ENCODE results near the gene MRPL4. TPM values are rescaled to one million over a fixed set of nuclear protein-coding genes. Genes with fewer than 3 reads are reported as not detected.

The MRPL4 gene
- total RNA-seq, 1 donor from 2014 or later, result 76.3 TPM

GRCh38 chr19:10286803-10287737 lies 35.1 kb downstream of the MRPL4 start, which contains the start of gene ICAM4:
ICAM4 (plus strand) TSS chr19:10286955; CDS start chr19:10287013, 58 bp downstream.
- intact Hi-C loops (cut with micrococcal nuclease), result loop anchor here (1.0 kb wide), 1 partner anchor 16 kb away; the partner anchor contains the start of gene ICAM1

GRCh38 chr19:10288662-10289166 lies 36.7 kb downstream of the MRPL4 start:
- intact Hi-C loops (cut with micrococcal nuclease), result no loop called here

GRCh38 chr19:10289167-10289835 lies 37.3 kb downstream of the MRPL4 start:
- intact Hi-C loops (cut with micrococcal nuclease), result no loop called here

DNA sequence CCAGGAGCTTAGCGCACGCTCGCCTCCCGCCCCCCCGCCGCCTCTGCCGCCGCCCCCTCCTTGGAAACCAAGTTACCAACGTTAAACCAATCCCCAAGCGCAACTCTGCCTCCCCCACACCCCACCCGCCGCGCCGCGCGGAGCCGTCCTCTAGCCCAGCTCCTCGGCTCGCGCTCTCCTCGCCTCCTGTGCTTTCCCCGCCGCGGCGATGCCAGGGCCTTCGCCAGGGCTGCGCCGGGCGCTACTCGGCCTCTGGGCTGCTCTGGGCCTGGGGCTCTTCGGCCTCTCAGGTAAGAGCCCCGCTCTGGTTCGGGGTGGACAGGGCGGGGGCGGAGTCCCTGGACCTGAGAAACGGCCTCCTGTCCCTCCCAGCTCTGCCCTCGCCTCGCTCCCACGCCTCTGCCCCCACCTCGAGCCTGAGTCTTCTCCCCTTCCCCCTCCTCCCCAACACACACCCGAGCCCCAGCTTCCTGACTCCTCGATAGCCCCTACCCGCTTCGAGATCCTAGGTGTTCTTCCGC lies 37.9 kb downstream of the MRPL4 start, which contains the start of gene ICAM5:
ICAM5 (plus strand) TSS at position 117 of the 521 bp plus-strand sequence; CDS start at position 209, 92 bp downstream.
- intact Hi-C loops (cut with micrococcal nuclease), result no loop called here

DNA sequence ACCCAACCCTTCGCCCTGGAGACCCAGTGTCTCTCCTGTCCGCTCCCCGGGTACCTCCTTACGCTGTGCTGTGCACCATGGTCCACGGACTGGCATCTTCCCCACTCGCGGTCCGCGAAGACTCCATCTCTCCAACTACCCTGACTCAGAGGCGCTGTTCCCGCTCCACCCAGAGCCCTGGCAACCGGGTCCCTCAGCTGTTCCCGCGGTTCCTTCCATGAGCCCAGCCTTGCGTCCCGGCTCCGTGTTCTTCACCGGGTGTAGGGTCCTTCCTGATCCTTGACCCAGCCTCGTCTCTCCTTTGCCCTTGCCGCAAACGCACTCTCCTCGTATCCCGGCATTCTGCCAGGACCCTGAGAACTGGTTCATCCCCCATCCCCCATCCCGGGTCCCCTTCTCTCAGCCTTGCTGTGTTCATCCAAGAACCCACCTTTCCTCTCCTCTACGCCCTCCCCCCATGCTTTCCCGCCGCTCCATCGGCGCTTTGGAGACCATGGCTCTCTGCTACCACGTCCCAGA lies 38.4 kb downstream of the MRPL4 start:
- intact Hi-C loops (cut with micrococcal nuclease), result no loop called here

DNA sequence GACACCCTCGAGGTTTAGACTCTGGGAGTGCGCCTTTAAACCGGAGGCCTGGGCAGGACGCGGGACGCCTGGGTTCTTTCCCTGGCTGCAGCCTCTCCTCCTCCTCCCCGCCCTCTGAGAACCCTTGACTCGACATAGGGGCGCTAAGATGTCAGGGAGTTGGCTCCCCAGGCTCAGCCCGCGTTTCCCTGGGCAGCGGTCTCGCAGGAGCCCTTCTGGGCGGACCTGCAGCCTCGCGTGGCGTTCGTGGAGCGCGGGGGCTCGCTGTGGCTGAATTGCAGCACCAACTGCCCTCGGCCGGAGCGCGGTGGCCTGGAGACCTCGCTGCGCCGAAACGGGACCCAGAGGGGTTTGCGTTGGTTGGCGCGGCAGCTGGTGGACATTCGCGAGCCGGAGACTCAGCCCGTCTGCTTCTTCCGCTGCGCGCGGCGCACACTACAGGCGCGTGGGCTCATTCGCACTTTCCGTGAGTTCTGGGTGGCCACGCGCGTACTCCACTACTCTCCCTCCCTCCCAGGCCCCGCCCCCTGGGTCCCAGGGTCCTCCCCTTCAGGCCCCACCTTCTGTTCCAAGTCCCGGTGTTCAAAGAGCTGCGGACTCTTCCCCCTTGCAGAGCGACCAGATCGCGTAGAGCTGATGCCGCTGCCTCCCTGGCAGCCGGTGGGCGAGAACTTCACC lies 39.0 kb downstream of the MRPL4 start:
- intact Hi-C loops (cut with micrococcal nuclease), result no loop called here

DNA sequence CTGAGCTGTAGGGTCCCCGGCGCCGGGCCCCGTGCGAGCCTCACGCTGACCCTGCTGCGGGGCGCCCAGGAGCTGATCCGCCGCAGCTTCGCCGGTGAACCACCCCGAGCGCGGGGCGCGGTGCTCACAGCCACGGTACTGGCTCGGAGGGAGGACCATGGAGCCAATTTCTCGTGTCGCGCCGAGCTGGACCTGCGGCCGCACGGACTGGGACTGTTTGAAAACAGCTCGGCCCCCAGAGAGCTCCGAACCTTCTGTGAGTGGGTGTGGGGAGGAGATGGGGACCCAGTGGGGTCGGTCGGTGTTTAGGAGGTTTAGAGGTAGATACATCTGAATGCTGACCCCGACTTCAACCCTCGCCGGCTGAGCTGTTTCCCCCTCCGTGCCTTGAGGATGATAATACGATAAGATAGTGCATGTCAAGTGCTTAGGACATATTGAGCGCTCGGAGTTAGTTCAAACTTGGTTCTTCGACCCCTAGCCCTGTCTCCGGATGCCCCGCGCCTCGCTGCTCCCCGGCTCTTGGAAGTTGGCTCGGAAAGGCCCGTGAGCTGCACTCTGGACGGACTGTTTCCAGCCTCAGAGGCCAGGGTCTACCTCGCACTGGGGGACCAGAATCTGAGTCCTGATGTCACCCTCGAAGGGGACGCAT lies 39.7 kb downstream of the MRPL4 start:
- intact Hi-C loops (cut with micrococcal nuclease), result loop anchor here (2.0 kb wide), 1 partner anchor 41 kb away; the partner anchor contains the start of gene RAVER1

DNA sequence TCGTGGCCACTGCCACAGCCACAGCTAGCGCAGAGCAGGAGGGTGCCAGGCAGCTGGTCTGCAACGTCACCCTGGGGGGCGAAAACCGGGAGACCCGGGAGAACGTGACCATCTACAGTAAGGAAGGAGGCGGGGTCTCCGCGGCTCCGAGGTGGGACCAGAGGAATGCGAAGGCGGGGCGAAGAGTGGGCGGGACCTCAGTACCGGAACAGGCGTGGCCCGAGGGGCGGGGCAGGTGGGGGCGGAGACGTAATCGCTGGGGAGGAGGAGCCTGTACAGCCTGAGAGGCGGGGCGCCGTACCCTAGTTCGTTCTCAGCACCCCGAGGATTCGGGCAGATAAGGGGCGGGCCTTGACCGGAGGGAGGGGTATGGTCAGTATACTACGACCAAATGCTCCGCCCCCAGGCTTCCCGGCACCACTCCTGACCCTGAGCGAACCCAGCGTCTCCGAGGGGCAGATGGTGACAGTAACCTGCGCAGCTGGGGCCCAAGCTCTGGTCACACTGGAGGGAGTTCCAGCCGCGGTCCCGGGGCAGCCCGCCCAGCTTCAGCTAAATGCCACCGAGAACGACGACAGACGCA lies 40.3 kb downstream of the MRPL4 start:
- intact Hi-C loops (cut with micrococcal nuclease), result loop anchor here (2.0 kb wide), 1 partner anchor 41 kb away; the partner anchor contains the start of gene RAVER1

GRCh38 chr19:10292789-10293636 lies 41.0 kb downstream of the MRPL4 start:
- intact Hi-C loops (cut with micrococcal nuclease), result loop anchor here (2.0 kb wide), 1 partner anchor 40 kb away; the partner anchor contains the start of gene RAVER1

GRCh38 chr19:10293637-10294367 lies 41.8 kb downstream of the MRPL4 start:
- intact Hi-C loops (cut with micrococcal nuclease), result loop anchor here (2.0 kb wide), 1 partner anchor 39 kb away; the partner anchor contains the start of gene RAVER1

DNA sequence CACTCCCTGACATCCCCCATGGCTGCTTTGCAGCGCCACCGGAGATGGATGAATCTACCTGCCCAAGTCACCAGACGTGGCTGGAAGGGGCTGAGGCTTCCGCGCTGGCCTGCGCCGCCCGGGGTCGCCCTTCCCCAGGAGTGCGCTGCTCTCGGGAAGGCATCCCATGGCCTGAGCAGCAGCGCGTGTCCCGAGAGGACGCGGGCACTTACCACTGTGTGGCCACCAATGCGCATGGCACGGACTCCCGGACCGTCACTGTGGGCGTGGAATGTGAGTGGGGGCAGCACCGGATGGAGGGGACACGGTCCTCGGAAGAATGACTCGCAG lies 42.3 kb downstream of the MRPL4 start:
- intact Hi-C loops (cut with micrococcal nuclease), result no loop called here

DNA sequence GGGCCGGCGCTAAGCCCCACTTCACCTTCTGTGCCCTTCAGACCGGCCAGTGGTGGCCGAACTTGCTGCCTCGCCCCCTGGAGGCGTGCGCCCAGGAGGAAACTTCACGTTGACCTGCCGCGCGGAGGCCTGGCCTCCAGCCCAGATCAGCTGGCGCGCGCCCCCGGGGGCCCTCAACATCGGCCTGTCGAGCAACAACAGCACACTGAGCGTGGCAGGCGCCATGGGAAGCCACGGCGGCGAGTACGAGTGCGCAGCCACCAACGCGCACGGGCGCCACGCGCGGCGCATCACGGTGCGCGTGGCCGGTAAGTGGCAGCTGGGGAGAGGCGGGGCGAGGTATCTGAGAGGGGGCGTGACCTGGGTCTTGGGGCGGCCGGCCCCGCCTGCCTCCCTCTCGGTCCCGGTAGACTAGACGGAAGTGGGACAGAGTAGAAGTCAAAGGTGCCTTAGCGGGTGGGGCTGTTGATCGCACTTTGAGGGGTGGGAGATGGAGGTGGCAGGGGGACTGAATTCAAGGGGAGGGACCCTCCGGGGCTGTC lies 43.4 kb downstream of the MRPL4 start:
- intact Hi-C loops (cut with micrococcal nuclease), result no loop called here

GRCh38 chr19:10295847-10296591 lies 44.0 kb downstream of the MRPL4 start:
- intact Hi-C loops (cut with micrococcal nuclease), result no loop called here

DNA sequence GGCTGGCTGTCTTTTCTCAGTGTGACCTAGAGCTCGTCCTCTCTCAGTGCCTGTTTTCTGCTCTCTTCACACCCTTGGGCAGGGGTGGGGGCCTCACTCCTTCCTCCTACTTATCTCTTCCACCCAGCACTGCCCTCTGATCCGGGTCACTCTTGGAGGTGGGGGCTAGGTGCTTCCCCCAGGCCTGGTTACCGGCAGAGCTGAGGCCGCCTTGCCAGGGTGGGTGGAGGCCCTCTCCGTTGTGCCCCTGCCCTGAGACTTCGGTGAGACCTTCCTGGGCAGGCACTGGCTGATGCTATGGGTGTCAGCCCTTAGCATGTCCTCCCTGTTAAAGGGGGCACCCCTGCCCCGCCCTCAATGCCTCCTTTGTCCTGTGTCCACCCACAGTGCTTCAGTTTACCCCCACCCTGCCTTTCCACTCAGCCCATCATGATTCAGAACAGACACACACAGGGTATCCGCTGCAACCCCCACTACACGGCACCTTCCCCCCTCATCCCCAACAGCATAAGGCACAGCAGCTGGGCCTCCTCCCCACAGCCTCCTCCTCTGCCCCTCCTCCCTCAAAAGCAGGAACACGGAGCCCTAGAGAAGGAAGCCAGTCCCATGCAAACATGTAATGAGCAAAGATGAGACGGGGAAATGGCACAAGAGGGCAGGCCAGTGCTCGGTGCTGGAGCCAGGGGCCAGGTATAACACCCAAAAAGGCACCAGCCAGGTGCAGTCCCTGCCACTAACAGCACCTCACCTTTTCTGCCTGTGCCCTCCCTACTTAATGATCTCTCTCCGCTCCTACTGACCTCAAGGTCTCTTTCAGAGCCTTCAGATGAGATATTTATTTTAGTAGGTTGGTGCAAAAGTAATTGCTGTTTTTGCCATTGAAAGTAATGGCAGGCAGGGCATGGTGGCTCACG lies 47.8 kb downstream of the MRPL4 start:
- intact Hi-C loops (cut with micrococcal nuclease), result no loop called here

DNA sequence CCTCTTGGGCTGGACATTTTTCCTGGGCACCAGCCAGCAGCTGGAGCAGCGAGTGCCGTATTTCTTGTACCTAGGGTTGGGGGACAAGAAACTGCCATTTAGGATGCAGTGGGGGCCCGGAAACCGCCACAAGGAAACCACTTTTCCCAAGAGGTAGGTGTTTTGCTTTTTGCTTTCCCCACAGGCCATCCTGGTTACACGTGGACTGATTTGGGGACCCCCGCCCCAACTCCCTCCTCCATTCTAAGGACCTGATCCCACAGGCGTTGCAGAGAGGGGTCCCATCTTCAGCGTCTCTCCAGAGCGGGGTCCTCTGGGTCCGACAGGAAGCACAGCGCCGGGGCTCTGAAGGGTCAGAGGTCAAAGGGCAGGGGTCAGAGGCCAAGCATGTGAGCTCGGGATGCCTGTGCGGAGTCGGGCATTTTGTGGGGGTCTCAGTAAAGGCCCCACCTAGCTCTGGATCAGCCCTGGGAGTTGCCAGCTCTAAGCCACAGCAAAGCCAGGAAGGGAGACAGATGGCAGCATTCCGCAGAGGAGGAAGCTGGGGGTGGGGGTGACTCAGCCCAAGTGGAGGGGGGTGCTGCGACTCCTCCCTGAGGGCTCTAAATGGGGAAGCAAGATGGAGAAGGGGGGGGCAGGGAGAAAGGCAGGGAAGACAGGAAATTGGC lies 53.3 kb downstream of the MRPL4 start:
- intact Hi-C loops (cut with micrococcal nuclease), result no loop called here

- intact Hi-C loops (cut with micrococcal nuclease), result no loop called here
These were observed 54.3 kb downstream of the MRPL4 start for GRCh38 chr19:10306327-10306726.

Measured in T-helper 2 cell treated with Interferon-gamma antibody and Interleukin-4, amounts not matched to agents 100 ng/mL and 5 ng/mL, for 36 hours (primary cell).